H9 (cell line): ENCODE results near the gene CHRDL1. TPM values are rescaled to one million over a fixed set of nuclear protein-coding genes. Genes with fewer than 3 reads are reported as not detected.

ENCODE experiments used
- DNase-seq: peaks from one replicate; pipeline ENCODE4 v3.0.0-alpha.2; 2017
- H2AFZ ChIP-seq: one replicate; pipeline ENCODE4 v1.6.1; 2013; ENCODE audit warnings: mild to moderate bottlenecking, low read length, control low read depth, moderate library complexity
- H2AK5ac ChIP-seq: 2 replicates; pipeline ENCODE4 v1.6.1; 2013; ENCODE audit warnings: low read length, control low read depth, mixed read lengths; ENCODE audit not compliant: insufficient read length
- H2BK120ac ChIP-seq: one replicate; pipeline ENCODE4 v1.6.1; 2013; ENCODE audit warnings: low read depth, mild to moderate bottlenecking, low read length, control low read depth, inconsistent platforms; ENCODE audit not compliant: poor library complexity, severe bottlenecking
- H2BK12ac ChIP-seq: 2 replicates; pipeline ENCODE4 v1.6.1; 2013; ENCODE audit warnings: low read length, control low read depth, mixed read lengths, low read depth; ENCODE audit not compliant: insufficient read length
- H2BK15ac ChIP-seq: 2 replicates; pipeline ENCODE4 v1.6.1; 2013; ENCODE audit warnings: low read depth, low read length, control low read depth
- H2BK20ac ChIP-seq: one replicate; pipeline ENCODE4 v1.6.1; 2013; ENCODE audit warnings: low read depth, mild to moderate bottlenecking, low read length, control low read depth, inconsistent platforms; ENCODE audit not compliant: poor library complexity, severe bottlenecking
- H2BK5ac ChIP-seq: 2 replicates; pipeline ENCODE4 v1.6.1; 2013; ENCODE audit warnings: low read length, control low read depth, mixed read lengths; ENCODE audit not compliant: insufficient read length
- H3K14ac ChIP-seq: 2 replicates; pipeline ENCODE4 v1.6.1; 2013; ENCODE audit warnings: low read length, control low read depth; ENCODE audit not compliant: insufficient read depth
- H3K18ac ChIP-seq: 2 replicates; pipeline ENCODE4 v1.6.1; 2013; ENCODE audit warnings: low read depth, mild to moderate bottlenecking, mixed read lengths, low read length, control low read depth; ENCODE audit not compliant: insufficient read length
- H3K23ac ChIP-seq: 2 replicates; pipeline ENCODE4 v1.6.1; 2013; ENCODE audit warnings: low read length, control low read depth, mixed read lengths, low read depth; ENCODE audit not compliant: insufficient read length
- H3K23me2 ChIP-seq: 2 replicates; pipeline ENCODE4 v1.6.1; 2013; ENCODE audit warnings: low read depth, mild to moderate bottlenecking, mixed read lengths, low read length, control low read depth; ENCODE audit not compliant: insufficient read length, poor library complexity, severe bottlenecking
- H3K27ac ChIP-seq: 2 replicates; pipeline ENCODE4 v1.5.1; 2013; ENCODE audit warnings: low read length, control low read depth, mixed read lengths, low read depth; ENCODE audit not compliant: insufficient read length
- H3K27me3 ChIP-seq: 2 replicates; pipeline ENCODE4 v1.6.1; 2013; ENCODE audit warnings: low read length, control low read depth, inconsistent platforms; ENCODE audit not compliant: insufficient read depth
- H3K4ac ChIP-seq: 2 replicates; pipeline ENCODE4 v1.6.1; 2013; ENCODE audit warnings: low read depth, mild to moderate bottlenecking, control low read depth, inconsistent platforms, low read length, moderate library complexity
- H3K4me1 ChIP-seq: 2 replicates; pipeline ENCODE4 v1.6.1; 2013; ENCODE audit warnings: low read length, control low read depth, inconsistent platforms; ENCODE audit not compliant: insufficient read depth
- H3K4me2 ChIP-seq: 2 replicates; pipeline ENCODE4 v1.6.1; 2013; ENCODE audit warnings: low read length, control low read depth, mixed read lengths; ENCODE audit not compliant: insufficient read length, insufficient read depth
- H3K56ac ChIP-seq: 2 replicates; pipeline ENCODE4 v1.6.1; 2013; ENCODE audit warnings: low read depth, mild to moderate bottlenecking, mixed read lengths, low read length, control low read depth; ENCODE audit not compliant: insufficient read length
- H3K79me1 ChIP-seq: 2 replicates; pipeline ENCODE4 v1.6.1; 2013; ENCODE audit warnings: low read depth, mild to moderate bottlenecking, moderate library complexity, low read length, control low read depth, inconsistent platforms; ENCODE audit not compliant: insufficient read depth, poor library complexity, severe bottlenecking
- H3K79me2 ChIP-seq: 2 replicates; pipeline ENCODE4 v1.6.1; 2013; ENCODE audit warnings: low read length, control low read depth, inconsistent platforms; ENCODE audit not compliant: insufficient read depth
- H3K9ac ChIP-seq: 2 replicates; pipeline ENCODE4 v1.6.1; 2013; ENCODE audit warnings: low read length, control low read depth, mixed read lengths; ENCODE audit not compliant: insufficient read length; ENCODE audit errors: extremely low read depth
- H3K9me3 ChIP-seq: one replicate; pipeline ENCODE4 v1.6.1; 2013; ENCODE audit warnings: low read depth, low read length, inconsistent platforms; ENCODE audit not compliant: control insufficient read depth
- H3T11ph ChIP-seq: one replicate; pipeline ENCODE4 v1.6.1; 2013; ENCODE audit warnings: mild to moderate bottlenecking, low read length, control low read depth, inconsistent platforms
- H4K20me1 ChIP-seq: one replicate; pipeline ENCODE4 v1.6.1; 2013; ENCODE audit not compliant: control insufficient read depth, insufficient read length, insufficient read depth
- H4K5ac ChIP-seq: 2 replicates; pipeline ENCODE4 v1.6.1; 2013; ENCODE audit warnings: low read depth, mild to moderate bottlenecking, mixed read lengths, low read length, control low read depth; ENCODE audit not compliant: insufficient read length
- H4K8ac ChIP-seq: replicated peaks from 2 replicates; pipeline ENCODE4 v1.6.1; 2013; ENCODE audit warnings: low read length, control low read depth, mixed read lengths, low read depth; ENCODE audit not compliant: insufficient read length
- H4K91ac ChIP-seq: 2 replicates; pipeline ENCODE4 v1.6.1; 2013; ENCODE audit warnings: low read depth, mild to moderate bottlenecking, moderate library complexity, mixed read lengths, low read length, control low read depth; ENCODE audit not compliant: insufficient read length
- H3K27ac Mint-ChIP-seq, 3 experiments: 2 replicates in 2 of 3; 3 replicates in 1 of 3; pipeline ENCODE4 v1.8.0; 2020 to 2021; ENCODE audit warnings: mixed read lengths in 3 of 3, mild to moderate bottlenecking in 1 of 3, moderate library complexity in 1 of 3
- H3K27me3 Mint-ChIP-seq: 2 replicates; pipeline ENCODE4 v1.8.0; 2021; ENCODE audit warnings: low read depth, mild to moderate bottlenecking, moderate library complexity, mixed read lengths
- H3K36me3 Mint-ChIP-seq, 3 experiments: 2 replicates in 2 of 3; 3 replicates in 1 of 3; pipeline ENCODE4 v1.8.0; 2020 to 2021; ENCODE audit warnings: low read depth in 3 of 3, mixed read lengths in 3 of 3; ENCODE audit not compliant: insufficient read depth in 1 of 3
- H3K4me1 Mint-ChIP-seq, 2 experiments: 2 replicates each; pipeline ENCODE4 v1.8.0; 2020; ENCODE audit warnings: mixed read lengths in 2 of 2
- H3K4me3 Mint-ChIP-seq, 2 experiments: 2 replicates in 1 of 2; 3 replicates in 1 of 2; pipeline ENCODE4 v1.8.0; 2020 to 2021; ENCODE audit warnings: mild to moderate bottlenecking in 2 of 2, mixed read lengths in 2 of 2, moderate library complexity in 1 of 2
- H3K9me3 Mint-ChIP-seq, 2 experiments: 2 replicates in 1 of 2; 3 replicates in 1 of 2; pipeline ENCODE4 v1.8.0; 2020; ENCODE audit warnings: mild to moderate bottlenecking in 2 of 2, mixed read lengths in 2 of 2, moderate library complexity in 1 of 2
- CTCF ChIP-seq: fragments of 200-600 bp; sonication (generic); conservative IDR thresholded peaks from 3 replicates; pipeline ENCODE4 v1.8.0; 2021; ENCODE audit warnings: antibody characterized with exemption, mild to moderate bottlenecking
- WGBS: extraction: QIAGEN DNeasy Blood & Tissue Kit; methylation state at CpG from one replicate; pipeline ENCODE4 v1.1.7; 2013; ENCODE audit warnings: missing lambda C conversion rate, low lambda C conversion rate, mixed read lengths; ENCODE audit not compliant: insufficient read length; ENCODE audit errors: extremely low coverage; 5-methylcytosine and 5-hydroxymethylcytosine counted together
- total RNA-seq: library from RNA; stranded (reverse); gene quantifications from 2 replicates; pipeline ENCODE4 v1.2.1, GENCODE V29; 2021

Gene CHRDL1
- total RNA-seq, 1 experiment from 2014 or later = 11.8 TPM

GRCh38 chrX:110794601-110795000 is 1.0 kb downstream of the CHRDL1 start:
- Histone ChIP-seq H3K4me2 (peak overlapping the region; percentile 77), H3K79me1 (no peaks in the 10 kb centered on the region), H2AFZ (no peak overlapping the region), H2AK5ac (no peak overlapping the region), H3K4me1 (peaks cover 2% of the 10 kb centered on the region; the same call in 1 of the 2 replicates), H2BK5ac (no peak overlapping the region), H2BK15ac (no peak overlapping the region), H2BK12ac (no peak overlapping the region), H4K91ac (no peak overlapping the region), H3K27ac (no peak overlapping the region), H3K27me3 (no peaks in the 10 kb centered on the region; the same call in 1 of the 2 replicates), H2BK120ac (no peak overlapping the region), H3T11ph (no peak overlapping the region), H4K20me1 (no peaks in the 10 kb centered on the region), H3K18ac (no peak overlapping the region), H2BK20ac (no peak overlapping the region), H4K5ac (no peak overlapping the region), H3K9me3 (no peaks in the 10 kb centered on the region), H3K56ac (no peak overlapping the region), H4K8ac (no peak overlapping the region), H3K79me2 (no peaks in the 10 kb centered on the region), H3K23me2 (peaks cover 11% of the 10 kb centered on the region), H3K23ac (no peak overlapping the region), H3K14ac (no peak overlapping the region), H3K9ac (no peak overlapping the region), H3K4ac (no peak overlapping the region)
- no peaks in the 10 kb centered on the region for H3K9me3 Mint-ChIP-seq
- H3K27me3 Mint-ChIP-seq = peaks cover 34% of the 10 kb centered on the region
- DNase-seq = no peak
- peak overlapping the region; percentile 15 to 89; a peak in 2 of 5 replicates for H3K4me3 Mint-ChIP-seq
- H3K27ac Mint-ChIP-seq = no peak overlapping the region
- peaks cover 11 to 20% of the 10 kb centered on the region in 2 experiments for H3K4me1 Mint-ChIP-seq
- TF ChIP-seq CTCF = no peak
- no peaks in the 10 kb centered on the region for H3K36me3 Mint-ChIP-seq
- no CpG with 5 or more reads among the region's 3 CpGs for WGBS
